HEK293 (cell line): Measurements from ENCODE around the gene OR13H1.

ENCODE experiments used
- HOXA7 ChIP-seq: sonication (generic); formaldehyde crosslinking; IDR thresholded peaks from 2 replicates; pipeline ENCODE4 v1.8.1; 2022; ENCODE audit warnings: missing genetic modification reagents, borderline replicate concordance
- MZF1 ChIP-seq: fragments of 450-650 bp; formaldehyde crosslinking; IDR thresholded peaks from 2 replicates; pipeline ENCODE4 v1.5.1; 2017; ENCODE audit warnings: missing biosample characterization, missing genetic modification characterization, borderline replicate concordance
- OVOL3 ChIP-seq: fragments of 450-650 bp; formaldehyde crosslinking; IDR thresholded peaks from 2 replicates; pipeline ENCODE4 v1.5.1; 2016; ENCODE audit warnings: missing biosample characterization, missing genetic modification characterization
- ZNF114 ChIP-seq: fragments of 450-650 bp; formaldehyde crosslinking; IDR thresholded peaks from 2 replicates; pipeline ENCODE4 v1.5.0; 2017; ENCODE audit warnings: missing biosample characterization, missing genetic modification characterization
- ZNF140 ChIP-seq: fragments of 450-650 bp; formaldehyde crosslinking; IDR thresholded peaks from 2 replicates; pipeline ENCODE4 v1.5.1; 2016; ENCODE audit warnings: missing biosample characterization, missing genetic modification characterization
- ZNF157 ChIP-seq: fragments of 450-650 bp; formaldehyde crosslinking; IDR thresholded peaks from 2 replicates; pipeline ENCODE4 v1.5.1; 2016; ENCODE audit warnings: missing biosample characterization, missing genetic modification characterization
- ZNF16 ChIP-seq: fragments of 450-650 bp; formaldehyde crosslinking; IDR thresholded peaks from 2 replicates; pipeline ENCODE4 v1.5.1; 2016; ENCODE audit warnings: low read depth, missing biosample characterization, missing genetic modification characterization
- ZNF274 ChIP-seq, 2 experiments: fragments of 200-500 bp in 1 of 2; fragments of 450-650 bp in 1 of 2; sonication (Bioruptor generic) in 1 of 2; formaldehyde crosslinking in 1 of 2; IDR thresholded peaks; 2 replicates each; pipeline versions ENCODE4 v1.5.1 to v1.6.1; 2014 to 2016; ENCODE audit warnings: borderline replicate concordance in 1 of 2, inconsistent platforms in 1 of 2, low read length in 1 of 2, missing biosample characterization in 1 of 2, missing genetic modification characterization in 1 of 2
- ZNF302 ChIP-seq: fragments of 450-650 bp; formaldehyde crosslinking; IDR thresholded peaks from 2 replicates; pipeline ENCODE4 v1.5.1; 2016; ENCODE audit warnings: missing biosample characterization, missing genetic modification characterization, low read depth
- ZNF571 ChIP-seq: fragments of 450-650 bp; formaldehyde crosslinking; IDR thresholded peaks from 2 replicates; pipeline ENCODE4 v1.5.0; 2017; ENCODE audit warnings: missing biosample characterization, missing genetic modification characterization
- ZNF639 ChIP-seq: fragments of 450-650 bp; formaldehyde crosslinking; IDR thresholded peaks from 2 replicates; pipeline ENCODE4 v1.5.1; 2016; ENCODE audit warnings: missing biosample characterization, missing genetic modification characterization
- ZNF791 ChIP-seq: fragments of 450-650 bp; formaldehyde crosslinking; IDR thresholded peaks from 2 replicates; pipeline ENCODE4 v1.5.1; 2016; ENCODE audit warnings: missing biosample characterization, missing genetic modification characterization
- TF ChIP-seq, protein P1 (sequence below): fragments of 450-650 bp; formaldehyde crosslinking; IDR thresholded peaks from 2 replicates; pipeline ENCODE4 v1.5.1; 2016; ENCODE audit warnings: missing biosample characterization, missing genetic modification characterization

GRCh38 chrX:131543774-131544173 is at the start of gene OR13H1:
- TF ChIP-seq, protein P1, sequence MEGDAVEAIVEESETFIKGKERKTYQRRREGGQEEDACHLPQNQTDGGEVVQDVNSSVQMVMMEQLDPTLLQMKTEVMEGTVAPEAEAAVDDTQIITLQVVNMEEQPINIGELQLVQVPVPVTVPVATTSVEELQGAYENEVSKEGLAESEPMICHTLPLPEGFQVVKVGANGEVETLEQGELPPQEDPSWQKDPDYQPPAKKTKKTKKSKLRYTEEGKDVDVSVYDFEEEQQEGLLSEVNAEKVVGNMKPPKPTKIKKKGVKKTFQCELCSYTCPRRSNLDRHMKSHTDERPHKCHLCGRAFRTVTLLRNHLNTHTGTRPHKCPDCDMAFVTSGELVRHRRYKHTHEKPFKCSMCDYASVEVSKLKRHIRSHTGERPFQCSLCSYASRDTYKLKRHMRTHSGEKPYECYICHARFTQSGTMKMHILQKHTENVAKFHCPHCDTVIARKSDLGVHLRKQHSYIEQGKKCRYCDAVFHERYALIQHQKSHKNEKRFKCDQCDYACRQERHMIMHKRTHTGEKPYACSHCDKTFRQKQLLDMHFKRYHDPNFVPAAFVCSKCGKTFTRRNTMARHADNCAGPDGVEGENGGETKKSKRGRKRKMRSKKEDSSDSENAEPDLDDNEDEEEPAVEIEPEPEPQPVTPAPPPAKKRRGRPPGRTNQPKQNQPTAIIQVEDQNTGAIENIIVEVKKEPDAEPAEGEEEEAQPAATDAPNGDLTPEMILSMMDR: no peak
- TF ChIP-seq ZNF791 (tag by site-specific recombination): no peak
- no peak for TF ChIP-seq ZNF639 (tag by site-specific recombination)
- no peak for TF ChIP-seq ZNF274 (IDR thresholded peaks at IDR 0.05; ENCODE audit: low read length)
- no peak for TF ChIP-seq ZNF274 (tag by site-specific recombination; IDR thresholded peaks at IDR 0.05; ENCODE audit: borderline replicate concordance)
- TF ChIP-seq ZNF114 (tag by site-specific recombination): no peak
- no peak for TF ChIP-seq MZF1
- TF ChIP-seq ZNF16: no peak
- no peak for TF ChIP-seq ZNF302 (tag by site-specific recombination)
- TF ChIP-seq ZNF140 (tag by site-specific recombination): no peak
- TF ChIP-seq OVOL3 (tag by site-specific recombination): no peak
- TF ChIP-seq ZNF571 (tag by site-specific recombination): no peak
- TF ChIP-seq HOXA7 (CRISPR knock-in tag): no peak
- TF ChIP-seq ZNF157 (tag by site-specific recombination): no peak
